Astrocyte (in vitro differentiated cells and primary cell): ENCODE results near the gene TBC1D16. TPM values are rescaled to one million over a fixed set of nuclear protein-coding genes. Genes with fewer than 3 reads are reported as not detected.

Experiments
- DNase-seq: peaks from one replicate; pipeline ENCODE4 v3.0.0-alpha.2; 2010; ENCODE audit warnings: low read depth
- FAIRE-seq: peaks from 2 replicates; lab custom pipeline; 2011; peaks lifted over from hg19 to GRCh38; lab: Jason Lieb, UNC
- H2AFZ ChIP-seq: 2 replicates; pipeline ENCODE4 v1.6.0; 2012; ENCODE audit warnings: low read depth, low read length, inconsistent platforms
- H3K27ac ChIP-seq: 2 replicates; pipeline ENCODE4 v1.5.1; 2011; ENCODE audit warnings: low read depth, low read length, inconsistent platforms
- H3K27me3 ChIP-seq: 2 replicates; pipeline ENCODE4 v1.6.0; 2011; ENCODE audit warnings: low read length, inconsistent platforms; ENCODE audit not compliant: insufficient read depth
- H3K36me3 ChIP-seq: 2 replicates; pipeline ENCODE4 v1.5.1; 2011; ENCODE audit warnings: low read length, inconsistent platforms; ENCODE audit not compliant: insufficient read depth
- H3K4me1 ChIP-seq: 2 replicates; pipeline ENCODE4 v1.5.1; 2011; ENCODE audit warnings: low read length, inconsistent platforms; ENCODE audit not compliant: insufficient read depth
- H3K4me2 ChIP-seq: 2 replicates; pipeline ENCODE4 v1.6.0; 2012; ENCODE audit warnings: low read length, inconsistent platforms
- H3K4me3 ChIP-seq: 2 replicates; pipeline ENCODE4 v1.5.1; 2011; ENCODE audit warnings: low read depth, mild to moderate bottlenecking, low read length, inconsistent platforms; ENCODE audit not compliant: insufficient read depth
- H3K79me2 ChIP-seq: 2 replicates; pipeline ENCODE4 v1.6.0; 2012; ENCODE audit warnings: mild to moderate bottlenecking, low read length, inconsistent platforms; ENCODE audit not compliant: insufficient read depth
- H3K9ac ChIP-seq: 2 replicates; pipeline ENCODE4 v1.6.0; 2012; ENCODE audit warnings: mild to moderate bottlenecking, low read length, inconsistent platforms
- H3K9me3 ChIP-seq: 2 replicates; pipeline ENCODE4 v1.5.1; 2012; ENCODE audit warnings: low read depth, mild to moderate bottlenecking, low read length, inconsistent platforms; ENCODE audit not compliant: insufficient read depth
- H4K20me1 ChIP-seq: 2 replicates; pipeline ENCODE4 v1.6.0; 2012; ENCODE audit warnings: low read length, inconsistent platforms; ENCODE audit not compliant: insufficient read depth
- H3K27ac Mint-ChIP-seq: one replicate; pipeline ENCODE4 v1.8.0; 2021; ENCODE audit warnings: mild to moderate bottlenecking, mixed read lengths; ENCODE audit not compliant: unreplicated experiment
- H3K27me3 Mint-ChIP-seq: one replicate; pipeline ENCODE4 v1.8.0; 2021; ENCODE audit warnings: low read depth, mixed read lengths; ENCODE audit not compliant: unreplicated experiment
- H3K36me3 Mint-ChIP-seq: one replicate; pipeline ENCODE4 v1.8.0; 2021; ENCODE audit warnings: low read depth, mixed read lengths; ENCODE audit not compliant: unreplicated experiment
- H3K4me1 Mint-ChIP-seq: one replicate; pipeline ENCODE4 v1.8.0; 2021; ENCODE audit warnings: low read depth, mixed read lengths; ENCODE audit not compliant: unreplicated experiment
- H3K4me3 Mint-ChIP-seq: one replicate; pipeline ENCODE4 v1.8.0; 2021; ENCODE audit warnings: mild to moderate bottlenecking, moderate library complexity, mixed read lengths; ENCODE audit not compliant: unreplicated experiment
- H3K9me3 Mint-ChIP-seq: one replicate; pipeline ENCODE4 v1.8.0; 2021; ENCODE audit warnings: mild to moderate bottlenecking, mixed read lengths; ENCODE audit not compliant: unreplicated experiment
- CTCF ChIP-seq: IDR thresholded peaks from 2 replicates; pipeline ENCODE4 v1.5.1; 2011; ENCODE audit warnings: low read depth, mild to moderate bottlenecking, inconsistent platforms, low read length, moderate library complexity; ENCODE audit not compliant: insufficient read depth
- EZH2 ChIP-seq: IDR thresholded peaks from 2 replicates; pipeline ENCODE4 v1.6.1; 2012; ENCODE audit warnings: mild to moderate bottlenecking, low read length, inconsistent platforms; ENCODE audit not compliant: insufficient read depth
- total RNA-seq: library from RNA; stranded (reverse); gene quantifications from 2 replicates; pipeline ENCODE4 v1.2.1, GENCODE V29; 2021

The TBC1D16 gene
- total RNA-seq, 1 donor from 2014 or later: 37.6 TPM

- Mint-ChIP-seq H3K4me3 (no peak overlapping the region), H3K27ac (no peak overlapping the region)
- H4K20me1 ChIP-seq: peaks cover 49% of the 10 kb centered on the region
Measured at GRCh38 chr17:80006811-80007752, 28.6 kb downstream of the TBC1D16 start.

GRCh38 chr17:80006339-80006720 is 29.3 kb downstream of the TBC1D16 start:
- Histone ChIP-seq H3K9me3 (no peaks in the 10 kb centered on the region), H2AFZ (no peak overlapping the region), H3K79me2 (no peaks in the 10 kb centered on the region), H3K27me3 (no peaks in the 10 kb centered on the region), H3K27ac (no peak overlapping the region), H3K9ac (peak overlapping the region; percentile 31), H3K4me3 (no peak overlapping the region), H4K20me1 (peaks cover 45% of the 10 kb centered on the region), H3K4me1 (no peaks in the 10 kb centered on the region), H3K36me3 (no peaks in the 10 kb centered on the region), H3K4me2 (peak overlapping the region; percentile 77)
- TF ChIP-seq CTCF (no peak), EZH2 (no peak)
- Mint-ChIP-seq H3K27ac (peak overlapping the region; percentile 75), H3K4me1 (no peaks in the 10 kb centered on the region), H3K9me3 (no peaks in the 10 kb centered on the region), H3K36me3 (peaks cover 3% of the 10 kb centered on the region), H3K4me3 (peak overlapping the region; percentile 43), H3K27me3 (no peaks in the 10 kb centered on the region)
- no peak for FAIRE-seq
- no peak for DNase-seq

More at GRCh38 chr17:80006811-80007752, 28.6 kb downstream of the TBC1D16 start:
- H2AFZ ChIP-seq: no peak overlapping the region
- H3K4me1 Mint-ChIP-seq: no peaks in the 10 kb centered on the region
- no peak overlapping the region for H3K4me2 ChIP-seq
- H3K27me3 ChIP-seq: no peaks in the 10 kb centered on the region
- DNase-seq (no peak), FAIRE-seq (no peak)
- H3K79me2 ChIP-seq: no peaks in the 10 kb centered on the region
- H3K36me3 Mint-ChIP-seq: peaks cover 3% of the 10 kb centered on the region
- no peaks in the 10 kb centered on the region for H3K9me3 Mint-ChIP-seq
- H3K4me3 ChIP-seq: no peak overlapping the region
- no peaks in the 10 kb centered on the region for H3K36me3 ChIP-seq
- no peaks in the 10 kb centered on the region for H3K9me3 ChIP-seq
- H3K4me1 ChIP-seq: no peaks in the 10 kb centered on the region
- H3K9ac ChIP-seq: no peak overlapping the region
- no peaks in the 10 kb centered on the region for H3K27me3 Mint-ChIP-seq
- H3K27ac ChIP-seq: no peak overlapping the region
- TF ChIP-seq EZH2 (no peak), CTCF (no peak)
